BJ (cell line): ENCODE results near the gene SYT1. TPM values are rescaled to one million over a fixed set of nuclear protein-coding genes. Genes with fewer than 3 reads are reported as not detected.

Experiments
- CTCF ChIA-PET: fragments of 350-600 bp; formaldehyde crosslinking; extraction: SDS; loops from one replicate; lab custom pipeline; 2021; ENCODE audit warnings: antibody characterized with exemption, inconsistent platforms; lab: Yijun Ruan, JAX
- POLR2A ChIA-PET: fragments of 300-600 bp; sonication (Branson Sonifier 250); formaldehyde crosslinking; extraction: SDS; loops from one replicate; lab custom pipeline; 2021; ENCODE audit warnings: antibody characterized with exemption; lab: Charles Lee
- DNase-seq: peaks from one replicate; pipeline ENCODE4 v3.0.0-alpha.2; 2011; ENCODE audit warnings: low read depth
- H3K27me3 ChIP-seq: 2 replicates; pipeline ENCODE4 v1.6.0; 2011; ENCODE audit warnings: low read length; ENCODE audit not compliant: control insufficient read depth, insufficient read depth
- H3K36me3 ChIP-seq: 2 replicates; pipeline ENCODE4 v1.5.1; 2011; ENCODE audit warnings: low read length; ENCODE audit not compliant: control insufficient read depth, insufficient read depth
- H3K4me3 ChIP-seq: 2 replicates; pipeline ENCODE4 v1.5.1; 2011; ENCODE audit warnings: low read depth, mild to moderate bottlenecking, control low read depth, low read length
- polyA plus RNA-seq: library from polyadenylated mRNA; depleted of rRNA; stranded (reverse); fragments of >200 nt; gene quantifications from 2 replicates; pipeline ENCODE4 v1.2.3, GENCODE V29; 2011
- TF ChIP-seq, protein P1 (sequence below): IDR thresholded peaks from 2 replicates; pipeline ENCODE4 v1.5.1; 2011; ENCODE audit warnings: low read depth, mild to moderate bottlenecking, control low read depth, inconsistent platforms, low read length, moderate library complexity; ENCODE audit not compliant: insufficient read depth

The SYT1 gene
- polyA plus RNA-seq, 1 experiment = 0.70 TPM

DNA sequence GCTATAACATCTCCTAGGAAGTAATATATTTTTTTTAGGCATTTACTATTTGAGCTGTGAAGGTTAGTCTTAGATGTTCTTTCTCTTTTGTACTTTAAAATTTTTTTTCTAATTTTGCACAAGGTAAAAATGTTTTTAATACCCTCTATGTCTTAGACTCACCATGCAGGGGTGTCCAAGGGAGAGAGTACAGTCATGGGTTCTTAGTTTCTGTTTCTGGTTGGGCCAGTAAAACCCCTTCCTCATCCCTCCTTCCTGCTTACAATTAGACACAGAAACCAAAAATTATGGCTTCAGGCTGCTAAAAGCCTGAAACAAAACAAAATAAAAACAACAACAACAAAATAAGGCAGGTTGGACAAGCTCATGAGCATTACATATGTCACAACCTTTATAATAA is 193.0 kb downstream of the SYT1 start:
- Histone ChIP-seq H3K36me3 (no peaks in the 10 kb centered on the region), H3K4me3 (no peak overlapping the region), H3K27me3 (no peaks in the 10 kb centered on the region)
- CTCF ChIA-PET = no interaction called here
- DNase-seq = no peak
- POLR2A ChIA-PET = no interaction called here
- TF ChIP-seq, protein P1, sequence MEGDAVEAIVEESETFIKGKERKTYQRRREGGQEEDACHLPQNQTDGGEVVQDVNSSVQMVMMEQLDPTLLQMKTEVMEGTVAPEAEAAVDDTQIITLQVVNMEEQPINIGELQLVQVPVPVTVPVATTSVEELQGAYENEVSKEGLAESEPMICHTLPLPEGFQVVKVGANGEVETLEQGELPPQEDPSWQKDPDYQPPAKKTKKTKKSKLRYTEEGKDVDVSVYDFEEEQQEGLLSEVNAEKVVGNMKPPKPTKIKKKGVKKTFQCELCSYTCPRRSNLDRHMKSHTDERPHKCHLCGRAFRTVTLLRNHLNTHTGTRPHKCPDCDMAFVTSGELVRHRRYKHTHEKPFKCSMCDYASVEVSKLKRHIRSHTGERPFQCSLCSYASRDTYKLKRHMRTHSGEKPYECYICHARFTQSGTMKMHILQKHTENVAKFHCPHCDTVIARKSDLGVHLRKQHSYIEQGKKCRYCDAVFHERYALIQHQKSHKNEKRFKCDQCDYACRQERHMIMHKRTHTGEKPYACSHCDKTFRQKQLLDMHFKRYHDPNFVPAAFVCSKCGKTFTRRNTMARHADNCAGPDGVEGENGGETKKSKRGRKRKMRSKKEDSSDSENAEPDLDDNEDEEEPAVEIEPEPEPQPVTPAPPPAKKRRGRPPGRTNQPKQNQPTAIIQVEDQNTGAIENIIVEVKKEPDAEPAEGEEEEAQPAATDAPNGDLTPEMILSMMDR = no peak

DNA sequence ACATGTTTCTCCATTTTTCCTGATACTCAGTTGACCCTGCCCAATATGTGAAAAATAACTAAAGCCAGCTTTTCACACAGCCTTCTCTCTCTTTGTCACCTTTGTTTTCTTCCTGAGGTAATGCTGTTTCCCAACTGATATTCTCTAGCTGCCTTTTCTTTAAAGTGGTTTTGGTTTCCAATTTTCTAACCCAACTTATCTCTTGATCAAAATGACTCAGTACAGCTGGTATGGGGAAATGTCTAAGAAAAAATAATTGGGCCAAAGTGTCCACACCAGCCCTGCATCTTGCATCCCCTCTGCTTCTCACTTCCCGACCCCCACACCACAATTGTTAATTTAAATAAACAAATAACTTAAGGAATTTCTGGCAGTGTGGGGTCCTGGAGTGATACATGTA is 193.8 kb downstream of the SYT1 start:
- no peaks in the 10 kb centered on the region for H3K36me3 ChIP-seq
- CTCF ChIA-PET = no interaction called here
- TF ChIP-seq, protein P1 = no peak
- H3K27me3 ChIP-seq = no peaks in the 10 kb centered on the region
- no peak overlapping the region for H3K4me3 ChIP-seq
- POLR2A ChIA-PET = no interaction called here
- no peak for DNase-seq

DNA sequence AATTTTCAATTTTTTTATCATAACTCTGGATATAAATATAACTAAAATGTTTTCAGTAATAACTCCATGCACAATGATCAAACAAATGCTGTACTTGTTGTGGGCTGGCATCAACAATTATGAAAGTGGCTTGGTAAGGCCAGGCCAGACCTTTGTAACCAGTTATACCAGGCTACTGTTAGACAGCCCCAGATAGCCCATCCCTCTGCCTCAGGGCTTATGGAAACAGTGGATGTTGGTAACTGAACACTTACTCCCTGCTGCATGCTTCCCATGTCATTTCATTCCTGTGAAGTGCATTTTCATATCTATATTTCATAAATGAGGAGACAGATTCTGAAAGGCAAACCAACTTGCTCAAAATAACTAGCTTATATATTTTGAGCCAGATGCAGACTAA is 195.0 kb downstream of the SYT1 start:
- no peak for DNase-seq
- TF ChIP-seq, protein P1 = no peak
- Histone ChIP-seq H3K4me3 (no peak overlapping the region), H3K27me3 (no peaks in the 10 kb centered on the region), H3K36me3 (no peaks in the 10 kb centered on the region)
- ChIA-PET POLR2A (no interaction called here), CTCF (no interaction called here)

DNA sequence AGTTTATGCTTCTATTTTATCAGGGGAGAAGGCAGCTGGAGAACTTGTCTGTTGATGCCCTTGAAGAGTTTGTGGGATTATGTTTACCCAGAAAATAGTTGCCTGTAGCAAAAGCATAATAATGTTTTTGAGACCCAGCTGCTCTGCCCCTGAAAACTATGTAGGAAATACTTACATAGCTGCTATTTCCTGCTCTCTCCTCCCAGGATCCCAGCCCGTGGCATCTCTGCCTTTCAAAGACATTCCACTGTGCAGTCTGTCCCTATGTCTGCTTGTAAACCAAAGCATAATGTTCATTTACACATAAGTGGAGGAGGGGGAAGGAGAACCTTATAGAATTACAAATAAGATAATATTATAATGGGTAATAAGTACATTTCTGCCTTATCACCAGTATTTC is 198.7 kb downstream of the SYT1 start:
- TF ChIP-seq, protein P1 = no peak
- H3K36me3 ChIP-seq = no peaks in the 10 kb centered on the region

DNA sequence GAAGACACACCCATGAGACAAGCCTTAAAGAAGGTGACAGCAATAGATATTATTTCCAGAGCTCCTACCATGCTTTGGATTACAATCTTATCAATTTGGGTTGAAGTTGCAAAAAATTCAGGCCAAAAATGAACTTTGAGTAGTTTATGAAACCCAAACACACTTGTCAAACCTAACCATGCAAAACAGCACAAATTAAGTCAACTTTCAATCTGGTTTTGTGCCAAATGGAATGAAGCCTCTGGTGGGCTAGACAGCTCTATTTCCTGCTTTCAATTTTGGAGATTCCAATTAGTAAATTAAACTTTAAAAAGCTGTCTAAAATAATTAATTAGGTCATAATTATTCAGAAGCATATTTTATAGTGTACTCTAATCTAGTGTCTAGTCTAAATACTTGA is 203.4 kb downstream of the SYT1 start:
- DNase-seq = no peak
- no peak overlapping the region for H3K4me3 ChIP-seq
- CTCF ChIA-PET = no interaction called here
- TF ChIP-seq, protein P1 = no peak
- H3K36me3 ChIP-seq = no peaks in the 10 kb centered on the region
- POLR2A ChIA-PET = no interaction called here
- no peaks in the 10 kb centered on the region for H3K27me3 ChIP-seq

More for the DNA sequence above, 198.7 kb downstream of the SYT1 start:
- no peak for DNase-seq
- POLR2A ChIA-PET = no interaction called here
- Histone ChIP-seq H3K4me3 (no peak overlapping the region), H3K27me3 (no peaks in the 10 kb centered on the region)
- CTCF ChIA-PET = no interaction called here
